Measurements from ENCODE around the gene PPP2R2D.

Gene PPP2R2D

DNA sequence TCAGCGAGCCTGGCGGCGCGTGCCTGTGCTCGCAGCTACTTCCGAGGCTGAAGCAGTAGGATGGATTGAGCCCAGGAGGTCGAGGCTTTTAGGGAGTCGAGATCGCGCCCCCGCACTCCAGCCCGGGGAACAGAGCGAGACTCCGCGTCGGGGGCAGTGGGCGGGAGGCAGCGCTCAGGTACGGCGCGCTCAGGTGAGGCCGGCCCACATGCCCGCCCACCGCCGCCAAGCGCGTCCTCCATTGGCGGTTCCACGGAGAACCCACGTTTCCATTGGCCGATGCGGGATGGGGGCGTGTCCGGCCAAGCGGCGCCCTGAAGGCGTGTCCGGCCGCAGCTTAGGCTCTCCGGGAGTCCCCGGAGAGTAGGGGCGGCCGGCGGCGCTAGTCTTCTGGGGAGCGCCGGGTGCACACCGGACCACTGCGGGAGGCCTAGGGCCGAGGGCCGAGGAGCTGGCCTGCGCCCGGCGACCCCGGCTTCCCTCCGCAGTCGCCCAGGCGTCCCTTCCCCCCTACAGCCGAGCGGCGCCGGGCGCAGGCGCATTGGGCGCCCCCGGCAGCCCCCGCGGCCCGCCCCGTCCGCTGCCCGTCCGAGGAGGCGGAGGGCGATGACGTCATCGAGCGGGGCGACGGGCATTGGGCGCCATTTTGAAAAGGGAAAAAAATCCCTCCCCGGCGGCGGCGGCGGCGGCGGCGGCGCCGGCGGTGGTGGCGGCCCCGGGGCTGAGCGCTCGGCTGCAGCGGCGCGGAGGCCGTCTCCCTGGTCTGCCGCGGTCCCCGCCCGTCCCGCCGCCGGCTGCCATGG is at the start of gene PPP2R2D:
Gene PPP2R2D, plus strand, starts transcription at position 659 of the 803 bp plus-strand sequence. Its CDS starts 141 bp downstream, at position 800.
- peak; percentile 90 to 94 for DNase-seq (ENCODE audit: low read depth in 2 of 2)

DNA sequence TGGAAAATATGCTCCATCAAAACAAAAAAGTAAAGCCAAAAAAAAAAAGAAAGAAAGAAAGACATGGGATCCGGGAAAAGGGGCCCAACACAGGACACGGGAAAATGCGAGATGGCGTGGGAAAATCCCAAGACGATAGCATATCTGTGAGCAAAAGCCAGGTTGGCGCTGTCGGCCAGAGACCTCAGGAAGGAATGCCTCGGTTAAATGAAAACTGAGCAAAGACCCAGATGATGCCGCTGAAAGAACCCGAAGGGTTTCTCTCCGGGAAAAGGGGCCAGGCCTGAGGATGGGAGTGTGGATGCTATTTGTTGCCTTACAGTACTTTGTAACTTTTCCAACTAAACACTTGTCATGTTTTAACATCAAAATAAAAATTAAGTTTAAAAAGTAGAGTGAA is 49.5 kb upstream of the PPP2R2D start:
- DNase-seq (ENCODE audit: low read depth in 2 of 2) = no peak

DNA sequence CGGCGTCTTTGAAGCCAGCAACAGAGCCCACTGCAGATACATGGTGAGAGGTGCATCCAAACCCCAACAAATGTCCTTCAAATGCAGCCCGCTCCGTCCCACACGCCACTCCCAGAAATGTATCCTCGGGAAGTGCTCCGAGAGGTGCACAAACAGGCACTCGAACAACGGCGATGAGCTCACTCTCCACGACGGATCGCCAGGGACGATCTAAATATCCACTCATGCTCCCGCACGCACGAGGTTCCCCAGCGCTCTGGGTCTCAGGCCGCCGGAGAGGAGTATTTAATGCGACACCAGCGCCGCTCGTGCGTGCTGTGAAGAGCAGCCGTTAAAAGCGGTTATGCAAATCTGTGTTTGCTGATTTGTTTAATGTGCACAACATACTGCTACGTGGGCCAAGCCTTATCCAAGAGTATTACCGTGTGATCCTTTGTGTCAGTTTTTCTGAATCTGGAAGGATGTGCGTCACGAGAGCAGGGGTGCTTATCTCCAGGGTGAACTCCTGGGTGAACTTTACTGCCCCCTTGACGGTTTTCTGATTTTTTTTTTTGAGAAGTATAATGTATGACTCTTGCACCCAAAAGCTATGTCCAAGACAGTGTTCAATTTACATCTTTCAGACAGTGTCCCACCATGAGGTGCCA is 48.5 kb upstream of the PPP2R2D start:
- no peak for DNase-seq (ENCODE audit: low read depth in 2 of 2)

DNA sequence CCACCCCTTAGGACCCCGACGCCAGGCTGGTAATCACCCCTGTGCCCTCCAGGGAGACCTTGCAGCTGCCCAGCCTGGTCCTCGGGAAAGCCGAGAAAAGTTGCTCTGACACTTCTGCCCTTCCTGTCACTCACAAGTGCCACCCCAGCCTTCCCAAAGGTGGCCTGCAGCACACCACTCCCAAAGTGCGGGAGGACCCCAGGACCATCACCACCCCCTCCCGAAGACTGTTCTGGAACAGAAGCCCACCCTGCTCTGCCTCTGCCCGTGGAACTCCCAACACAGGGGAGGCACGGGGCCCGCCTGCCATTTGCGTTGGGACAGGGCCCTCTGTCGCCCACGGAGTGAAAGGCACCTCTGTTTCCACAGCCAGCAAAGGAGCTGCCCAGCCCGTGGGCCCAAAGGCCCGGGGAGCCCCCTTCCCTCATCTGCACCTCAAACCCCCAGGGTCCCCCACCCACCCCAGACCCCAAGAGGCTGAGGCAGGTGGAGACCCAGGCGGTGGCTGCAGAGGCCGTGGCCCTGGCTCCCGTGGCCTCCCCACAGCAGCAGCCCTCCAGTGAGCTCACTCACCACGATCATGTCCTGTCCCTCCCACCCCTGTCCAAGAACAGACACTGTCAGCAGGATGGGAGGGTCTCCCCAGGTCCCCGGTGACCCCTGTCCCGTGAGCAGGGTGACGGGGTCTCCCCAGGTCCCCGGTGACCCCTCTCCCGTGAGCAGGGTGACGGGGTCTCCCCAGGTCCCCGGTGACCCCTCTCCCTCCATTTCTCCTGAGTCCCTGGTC is 47.8 kb upstream of the PPP2R2D start:
- no peak for DNase-seq (ENCODE audit: low read depth in 2 of 2)

DNA sequence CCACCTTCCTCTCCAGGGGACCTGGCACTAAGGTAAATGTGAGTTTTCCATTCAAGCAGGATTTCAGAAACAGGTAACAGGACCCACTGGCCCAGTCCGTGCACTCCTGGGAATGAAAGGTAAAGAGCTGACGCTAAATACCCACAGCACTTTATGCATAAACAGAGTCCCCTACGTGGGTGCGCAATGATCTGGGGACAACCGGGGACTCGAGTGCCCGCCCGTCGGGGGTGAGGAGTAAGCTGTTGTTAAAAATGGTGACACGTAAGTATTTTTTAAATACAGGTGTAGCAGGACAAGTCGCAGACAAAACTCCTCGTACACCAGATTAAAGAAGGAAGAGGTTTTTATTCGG is 47.2 kb upstream of the PPP2R2D start:
- no peak for DNase-seq (ENCODE audit: low read depth in 2 of 2)

DNA sequence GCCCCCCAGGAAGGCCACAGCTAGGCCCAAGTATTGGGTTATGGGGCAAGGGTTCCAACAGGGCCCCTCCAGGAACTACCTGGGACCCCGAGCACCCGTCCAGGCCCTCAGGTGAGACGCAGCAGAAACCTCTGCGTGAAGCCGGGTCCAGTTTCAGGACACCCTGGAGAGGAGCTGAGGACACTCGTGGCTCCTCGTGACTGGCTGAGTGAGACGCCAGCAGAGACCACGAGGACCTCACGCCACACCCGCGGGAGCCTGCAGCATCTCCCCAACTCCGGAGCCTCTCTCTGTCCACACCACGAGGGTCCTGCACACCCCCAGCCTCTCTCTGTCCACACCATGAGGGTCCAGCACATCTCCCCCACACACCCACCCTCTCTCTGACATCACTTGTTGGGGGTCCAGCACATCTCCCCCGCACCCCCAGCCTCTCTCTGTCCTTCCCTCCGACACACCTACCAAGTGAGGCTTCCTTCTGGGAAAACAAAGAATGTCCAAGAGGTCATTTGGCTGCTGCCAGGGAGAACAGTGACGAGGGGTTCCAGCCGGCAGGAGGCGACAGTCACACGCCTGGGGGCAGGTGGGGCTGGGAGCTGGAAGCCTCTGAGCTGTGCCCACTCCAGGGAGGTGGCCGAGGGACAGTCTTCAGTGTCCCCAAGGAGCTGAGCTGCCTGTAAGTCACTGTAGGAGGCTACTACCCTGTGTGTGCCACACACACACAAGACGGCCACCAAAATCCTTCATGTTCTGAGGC is 46.1 kb upstream of the PPP2R2D start:
- no peak for DNase-seq (ENCODE audit: low read depth in 2 of 2)

DNA sequence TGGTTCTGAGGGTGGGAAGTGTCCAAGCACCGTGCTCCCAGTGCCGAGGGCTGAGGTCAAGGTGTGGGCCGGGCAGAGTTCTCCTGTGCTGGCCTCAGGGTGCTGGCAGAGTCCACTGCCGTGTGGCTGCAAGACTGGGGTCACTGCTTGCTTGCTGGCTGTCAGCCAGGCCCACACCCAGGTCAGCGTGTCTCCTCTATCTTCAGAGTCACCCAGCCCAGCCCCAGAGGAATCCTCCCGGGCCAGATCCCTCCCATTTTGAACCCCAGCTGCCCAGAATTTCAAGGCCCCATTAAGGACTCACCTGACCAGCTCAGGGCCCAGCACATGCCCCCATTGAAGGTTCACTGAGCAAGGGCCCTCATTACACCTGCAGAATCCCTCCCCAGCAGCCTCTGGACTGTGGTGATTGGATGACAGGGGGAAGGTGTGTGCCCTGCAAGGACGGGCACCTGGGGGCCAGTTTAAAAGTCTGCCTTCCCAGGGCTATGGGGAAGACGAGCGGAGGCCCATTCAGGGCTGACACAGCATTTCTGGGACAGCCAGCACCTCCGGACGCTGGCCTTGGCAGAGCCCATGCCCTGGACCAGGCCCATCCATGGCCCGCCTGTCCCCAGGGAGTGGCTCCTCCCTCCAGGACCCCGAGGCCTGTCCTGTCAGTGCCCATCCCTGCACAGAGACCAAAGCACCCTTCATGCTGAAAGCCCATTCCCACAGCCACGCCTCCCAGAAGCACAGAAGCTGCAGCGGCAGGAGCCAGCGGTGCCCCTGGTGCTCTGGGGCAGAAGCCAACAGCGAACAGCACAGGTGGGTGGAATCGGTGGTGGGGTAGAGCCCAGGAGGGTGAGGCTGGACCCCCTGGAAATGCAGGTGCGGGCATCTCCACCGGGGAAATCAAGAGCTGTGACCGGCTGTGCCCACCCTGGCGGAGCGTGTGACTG is 45.1 kb upstream of the PPP2R2D start:
- no peak for DNase-seq (ENCODE audit: low read depth in 2 of 2)

DNA sequence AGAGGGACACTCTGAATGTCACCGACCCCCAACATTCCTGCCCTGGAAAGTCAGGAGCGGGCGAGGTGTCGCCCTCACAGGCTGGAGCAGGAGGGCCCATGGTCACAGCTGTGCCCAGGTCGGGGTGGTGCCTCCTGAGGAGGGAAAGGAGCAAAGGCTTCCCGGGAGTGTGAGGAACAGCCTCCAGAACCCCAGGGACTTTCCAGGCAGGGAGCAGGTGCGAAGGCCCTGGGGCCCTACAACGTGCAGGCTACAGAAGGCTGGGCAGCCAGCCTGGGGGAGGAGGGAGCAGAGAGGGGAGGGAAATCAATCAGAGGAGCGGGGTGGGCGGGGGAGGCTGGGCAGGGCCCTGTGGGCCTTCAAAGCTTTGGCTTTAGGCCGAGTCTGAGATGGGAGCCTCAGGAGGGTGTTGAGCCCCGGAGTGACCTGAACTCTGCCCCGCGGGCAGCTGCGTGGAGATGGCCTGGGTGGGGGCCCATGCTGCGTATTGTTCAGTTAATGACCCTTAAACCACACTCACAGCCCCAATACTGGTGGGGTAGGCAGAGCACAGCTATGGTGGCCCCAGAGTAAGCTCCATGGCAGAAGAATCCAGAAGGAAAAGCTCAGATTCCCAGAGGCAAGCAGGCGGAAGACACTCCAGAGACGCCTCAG is 44.2 kb upstream of the PPP2R2D start:
- no peak for DNase-seq (ENCODE audit: low read depth in 2 of 2)

DNA sequence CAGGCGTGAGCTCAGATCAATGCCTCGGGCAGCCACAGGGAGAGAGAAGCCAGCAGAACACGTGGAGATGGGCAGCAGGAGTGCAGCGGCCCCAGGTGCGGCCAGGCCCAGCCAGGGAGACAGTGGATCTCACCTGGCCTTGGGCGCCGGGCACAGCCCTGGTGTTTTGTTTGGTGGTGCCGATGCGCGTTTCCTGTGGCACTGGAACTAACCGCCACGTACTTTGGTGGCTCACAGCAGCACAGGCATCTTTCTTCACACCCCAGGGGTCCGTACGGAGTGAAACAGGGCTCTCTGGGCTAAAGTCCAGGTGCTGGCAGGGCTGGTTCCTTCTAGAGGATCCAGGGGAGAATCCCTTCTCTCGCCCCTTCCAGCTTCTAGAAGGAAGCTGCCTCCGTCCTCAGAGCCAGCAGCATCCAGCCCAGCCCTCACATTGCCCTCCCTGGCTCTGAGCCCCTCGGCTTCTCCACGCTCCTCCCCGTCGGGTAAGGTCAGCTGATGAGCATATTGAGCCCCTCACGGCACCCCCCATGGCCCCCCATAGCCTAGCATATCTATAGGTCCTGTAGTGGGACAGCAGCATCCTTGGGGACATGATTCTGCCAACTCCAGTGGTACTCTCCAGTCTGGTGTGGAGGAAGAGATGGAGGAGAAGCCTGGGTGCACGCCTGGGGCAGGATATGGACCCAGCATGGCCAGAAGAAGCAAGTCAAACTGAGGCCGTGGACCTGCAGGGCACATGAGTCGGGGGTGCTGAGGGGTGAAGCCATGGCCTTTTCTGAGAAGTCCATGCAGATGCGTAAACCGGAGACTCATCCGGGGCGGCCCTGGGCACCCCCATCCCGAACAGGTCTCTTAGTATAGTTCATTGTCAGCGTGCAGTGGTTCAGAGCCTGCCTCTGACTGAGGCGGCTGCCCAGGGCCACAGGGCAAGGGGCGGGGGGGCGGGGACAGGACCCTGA is 43.4 kb upstream of the PPP2R2D start:
- DNase-seq (ENCODE audit: low read depth in 2 of 2) = no peak

DNA sequence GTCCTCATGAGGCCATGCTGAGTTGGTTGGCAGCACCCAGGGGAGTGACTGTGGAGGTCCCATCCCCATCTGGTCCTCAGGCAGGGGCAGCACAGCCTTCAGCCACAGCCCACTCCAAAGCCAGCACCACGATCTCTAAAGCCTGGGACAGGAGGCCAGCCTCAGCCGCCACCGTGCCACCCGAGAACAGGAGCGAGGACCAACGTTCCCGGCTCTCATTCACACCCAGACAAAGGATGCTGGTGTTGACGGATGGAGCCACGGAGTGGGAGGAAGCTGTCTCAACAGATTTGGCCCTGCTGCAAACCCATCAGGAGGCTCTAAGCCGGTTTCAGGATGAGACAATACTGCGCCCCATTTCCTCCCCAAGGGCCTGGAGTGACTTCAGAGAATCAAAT is 42.7 kb upstream of the PPP2R2D start:
- no peak for DNase-seq (ENCODE audit: low read depth in 2 of 2)

DNA sequence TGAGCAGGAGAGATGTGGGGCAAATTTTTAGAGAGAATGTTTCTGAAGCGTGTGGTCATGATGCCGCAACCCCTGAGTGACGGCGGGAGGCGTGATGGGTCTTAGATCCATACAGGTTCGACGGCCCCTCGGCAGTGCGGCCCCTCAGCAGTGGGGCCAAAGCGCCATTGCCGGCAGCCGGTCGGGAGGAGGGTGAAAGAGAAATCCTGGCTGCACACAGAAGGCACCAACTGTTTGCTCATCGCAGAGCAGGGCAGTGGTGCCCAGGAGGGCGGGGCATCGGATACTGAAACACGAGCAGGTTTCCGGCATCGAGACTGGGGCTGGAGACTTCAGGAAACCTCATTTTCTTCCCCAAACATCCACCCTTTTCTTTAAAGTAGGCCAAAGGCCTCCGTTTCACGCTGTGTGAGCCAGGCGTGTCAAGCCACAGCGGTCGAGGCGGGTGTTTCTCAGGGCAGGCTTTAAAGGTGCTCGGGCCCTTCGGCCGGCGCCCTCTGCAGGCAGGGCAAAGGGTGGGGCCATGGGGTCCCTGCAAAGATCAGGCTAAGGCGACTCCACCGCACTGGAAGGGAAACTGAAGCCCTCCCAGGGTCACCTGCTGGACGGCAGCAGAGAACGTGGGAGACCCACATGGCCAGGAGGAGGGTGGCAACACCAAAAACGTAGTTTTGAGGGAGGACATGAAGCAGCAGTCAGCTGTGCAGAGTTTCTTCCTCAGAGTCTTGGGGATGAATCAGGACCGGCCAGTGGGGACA is 42.0 kb upstream of the PPP2R2D start:
- DNase-seq (ENCODE audit: low read depth in 2 of 2) = no peak

DNA sequence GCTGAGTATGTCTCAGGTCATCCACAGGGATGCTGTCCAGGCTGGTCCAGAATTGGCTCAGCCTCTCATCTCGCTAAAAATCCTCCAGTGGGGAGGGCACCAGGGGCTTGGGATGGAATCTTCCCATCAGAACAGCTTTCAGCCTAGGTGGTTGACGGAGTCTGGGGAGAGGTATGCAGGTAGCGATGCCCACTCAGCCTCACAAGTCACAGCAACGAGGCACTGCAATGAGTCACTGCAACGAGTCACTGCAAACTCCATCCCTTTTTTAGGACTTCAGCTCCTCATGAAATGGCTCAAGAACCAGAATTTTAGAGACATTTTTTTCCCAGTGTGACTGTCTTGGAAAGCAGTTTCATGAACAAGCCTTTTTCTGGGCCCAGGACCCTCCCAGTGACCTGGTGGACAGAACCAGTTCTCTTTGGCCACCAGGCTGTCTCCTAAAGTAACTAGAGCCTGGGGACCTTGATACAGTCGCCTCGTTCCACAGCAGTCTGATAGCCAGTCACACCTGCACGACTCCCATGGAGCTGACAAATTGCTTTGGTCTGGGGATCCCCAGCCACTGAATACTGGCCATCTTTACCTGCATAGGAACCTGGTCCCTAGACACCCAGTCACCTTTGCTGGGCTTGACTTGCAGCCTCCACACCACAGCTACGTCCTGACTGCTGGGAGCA is 41.3 kb upstream of the PPP2R2D start:
- DNase-seq (ENCODE audit: low read depth in 2 of 2) = no peak

DNA sequence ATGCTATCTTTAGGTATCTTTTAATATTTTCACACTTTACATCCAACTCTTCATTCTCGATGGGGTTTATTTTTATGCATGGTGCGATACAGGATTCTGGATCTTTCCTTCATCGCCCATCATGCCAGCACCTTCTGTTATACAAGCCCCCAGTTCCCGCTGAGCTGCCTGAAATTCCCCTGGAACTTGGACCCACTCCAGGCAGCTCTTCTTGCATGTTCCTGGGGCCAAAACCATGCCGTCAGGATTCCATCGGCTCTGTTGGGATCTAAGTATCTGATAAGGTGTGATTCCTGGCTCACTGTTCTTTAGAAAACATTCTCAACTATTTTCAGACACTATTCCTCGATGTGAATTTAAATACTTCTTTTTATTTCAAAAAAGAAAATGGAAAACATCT is 40.5 kb upstream of the PPP2R2D start:
- no peak for DNase-seq (ENCODE audit: low read depth in 2 of 2)

DNA sequence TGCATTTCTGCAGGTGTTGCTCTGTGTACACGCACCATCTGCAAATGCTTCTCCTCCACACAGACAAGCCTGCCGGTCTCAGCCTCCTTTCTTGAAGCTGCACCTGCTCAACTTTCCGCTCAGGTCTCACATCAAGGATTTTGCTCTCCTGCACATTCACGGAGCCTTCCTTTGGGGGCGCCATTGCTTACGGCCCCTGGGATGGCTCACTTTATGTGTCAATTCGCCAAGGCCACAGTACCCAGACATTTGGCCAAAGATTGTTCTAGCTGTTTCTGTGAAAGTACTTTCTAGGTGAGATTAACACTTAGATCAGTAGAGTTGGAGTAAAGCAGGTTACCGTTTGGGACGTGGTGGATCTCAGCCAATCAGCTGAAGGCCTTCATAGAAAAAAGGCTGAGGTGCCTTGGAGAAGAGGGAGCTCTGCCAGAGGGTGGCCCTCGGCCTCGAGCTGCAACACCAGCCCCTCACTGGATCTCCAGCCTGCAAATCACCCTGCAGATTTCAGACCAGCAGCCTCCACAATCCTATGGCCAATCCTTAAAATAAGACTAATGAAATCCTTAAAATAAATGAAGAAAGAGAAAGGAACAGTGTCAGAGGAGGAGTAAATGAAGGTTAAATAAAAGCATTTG is 39.9 kb upstream of the PPP2R2D start:
- no peak for DNase-seq (ENCODE audit: low read depth in 2 of 2)

DNA sequence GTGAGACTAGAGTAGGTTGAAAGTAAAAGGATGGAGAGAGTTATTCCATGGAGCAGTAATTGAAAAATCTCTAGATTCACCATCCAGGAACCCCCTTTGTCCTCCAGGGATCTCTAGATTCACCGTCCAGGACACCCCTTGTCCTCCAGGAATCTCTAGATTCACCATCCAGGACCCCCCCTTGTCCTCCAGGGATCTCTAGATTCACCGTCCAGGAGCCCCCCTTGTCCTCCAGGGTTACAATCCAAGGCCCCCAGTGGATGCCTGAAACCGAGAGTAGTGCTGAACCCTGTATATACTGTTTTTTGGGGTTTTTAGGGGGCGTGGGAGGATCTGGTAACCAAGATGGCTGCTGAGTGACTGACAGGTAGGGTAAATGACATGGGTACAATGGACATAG is 38.3 kb upstream of the PPP2R2D start:
- DNase-seq (ENCODE audit: low read depth in 2 of 2) = no peak

DNA sequence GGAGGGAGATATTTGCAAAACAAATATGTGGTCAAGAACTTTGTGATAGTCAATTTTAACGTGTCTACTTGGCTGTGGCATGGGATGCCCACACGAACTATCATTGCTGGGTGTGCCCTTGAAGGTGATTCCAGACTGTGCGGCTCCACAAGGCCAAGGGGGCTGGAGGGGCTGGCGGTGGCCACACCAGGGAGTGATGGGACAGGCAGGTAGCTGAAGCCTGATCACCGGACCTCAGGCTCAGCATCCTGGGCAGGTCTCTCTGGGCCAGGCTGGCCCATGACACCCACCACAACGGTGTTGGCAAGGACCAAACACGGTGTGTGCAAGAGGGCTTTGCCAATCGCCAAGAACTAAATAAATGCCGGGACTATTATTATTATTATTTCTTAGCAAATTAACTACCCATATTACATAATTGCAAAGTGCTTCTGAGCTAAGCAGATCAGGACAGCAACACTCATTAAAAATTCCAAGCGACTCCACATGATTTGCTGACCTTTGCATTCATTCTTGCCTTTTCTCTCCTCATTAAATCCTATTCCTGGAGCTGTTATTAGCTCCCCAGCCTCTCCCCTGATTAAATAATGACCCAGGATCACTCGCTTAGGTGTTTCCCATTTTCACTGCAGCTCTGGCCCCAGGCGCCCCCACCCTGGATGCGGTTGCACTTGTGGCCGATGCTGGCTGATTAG is 35.4 kb upstream of the PPP2R2D start:
- no peak for DNase-seq (ENCODE audit: low read depth in 2 of 2)

DNA sequence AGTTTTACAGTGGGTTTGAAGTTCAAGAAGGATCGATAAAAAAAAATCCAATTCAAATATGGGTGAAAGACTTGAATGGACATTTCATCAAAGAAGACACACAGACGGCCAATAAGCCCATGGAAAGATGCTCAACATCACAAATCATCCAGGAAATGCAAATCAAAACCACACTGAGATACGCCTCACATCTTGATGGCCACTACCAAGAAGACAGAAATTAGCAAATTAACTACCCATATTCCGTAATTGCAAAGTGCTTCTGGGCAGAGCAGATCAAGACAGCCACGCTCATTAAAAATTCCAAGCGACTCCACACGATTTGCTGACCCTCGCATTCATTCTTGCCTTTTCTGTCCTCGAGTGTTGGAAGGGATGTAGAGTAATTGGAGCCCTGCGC is 34.1 kb upstream of the PPP2R2D start:
- no peak for DNase-seq (ENCODE audit: low read depth in 2 of 2)
